GM18907 (cell line): ENCODE data around the gene PRKAG2.
"Not testable (repeated sequence)": the region's sequence is repeated elsewhere in the genome, so short reads cannot be mapped to it uniquely, and the experiment has no call there.

Experiments used
- ATAC-seq: cut with Tn5 transposase; IDR thresholded peaks from one replicate; pipeline ENCODE4 v1.9.1; 2021; ENCODE audit warnings: mild to moderate bottlenecking, moderate library complexity; ENCODE audit not compliant: unreplicated experiment

The PRKAG2 gene

DNA sequence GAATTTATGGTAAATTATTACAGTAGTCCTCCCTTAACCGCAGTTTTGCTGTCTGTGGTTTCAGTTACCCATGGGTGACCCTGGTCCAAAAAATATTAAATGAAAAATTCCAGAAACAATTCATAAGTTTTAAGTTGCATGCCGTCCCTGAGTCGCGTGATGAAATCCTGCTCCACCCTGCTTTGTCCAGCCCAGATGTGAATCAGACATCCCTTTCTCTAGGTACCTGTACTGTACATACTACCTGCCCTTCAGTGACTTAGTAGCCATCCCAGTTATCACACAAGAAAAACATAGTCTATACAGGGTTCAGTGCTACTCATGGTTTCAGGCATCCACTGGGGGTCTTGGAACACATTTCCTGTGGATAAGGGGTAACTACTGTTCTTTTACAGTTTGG lies 336.8 kb downstream of the PRKAG2 start:
- ATAC-seq, result no peak

GRCh38 chr7:151539088-151539671 lies 337.7 kb downstream of the PRKAG2 start:
- no peak for ATAC-seq

GRCh38 chr7:151537818-151538561 lies 338.9 kb downstream of the PRKAG2 start:
- no peak for ATAC-seq

GRCh38 chr7:151536178-151536577 lies 340.7 kb downstream of the PRKAG2 start:
- not testable (repeated sequence) for ATAC-seq

- no peak for ATAC-seq
These were observed 347.1 kb downstream of the PRKAG2 start for GRCh38 chr7:151529842-151530241.

DNA sequence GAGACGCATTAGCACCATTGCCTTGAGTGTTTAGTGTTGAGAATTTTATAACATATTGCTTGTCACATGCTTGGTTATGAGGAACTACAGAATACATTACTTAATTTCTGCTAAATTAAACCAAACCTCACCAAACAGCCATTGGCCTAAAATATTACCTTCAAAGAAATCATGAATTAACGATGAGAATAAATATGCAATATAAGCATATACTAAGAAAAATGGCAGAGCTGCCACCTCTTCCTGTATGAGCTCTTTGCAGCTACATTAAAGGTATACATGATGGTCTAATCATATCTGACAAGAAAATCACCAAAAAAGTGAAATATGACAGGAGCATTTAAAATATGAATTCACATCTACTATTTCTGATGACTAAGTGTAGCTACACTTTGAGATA lies 352.1 kb downstream of the PRKAG2 start:
- ATAC-seq, result no peak

- no peak for ATAC-seq
These were observed 352.6 kb downstream of the PRKAG2 start for GRCh38 chr7:151524331-151524730.

GRCh38 chr7:151520419-151521261 lies 356.3 kb downstream of the PRKAG2 start:
- ATAC-seq, result no peak

GRCh38 chr7:151519765-151520418 lies 357.0 kb downstream of the PRKAG2 start, which contains the start of gene RHEB:
RHEB (minus strand) TSS chr7:151519895; CDS start chr7:151519511, 384 bp downstream.
- ATAC-seq, result peak; percentile 83

- ATAC-seq, result peak; percentile 67
These were observed 357.8 kb downstream of the PRKAG2 start for GRCh38 chr7:151518947-151519764.

DNA sequence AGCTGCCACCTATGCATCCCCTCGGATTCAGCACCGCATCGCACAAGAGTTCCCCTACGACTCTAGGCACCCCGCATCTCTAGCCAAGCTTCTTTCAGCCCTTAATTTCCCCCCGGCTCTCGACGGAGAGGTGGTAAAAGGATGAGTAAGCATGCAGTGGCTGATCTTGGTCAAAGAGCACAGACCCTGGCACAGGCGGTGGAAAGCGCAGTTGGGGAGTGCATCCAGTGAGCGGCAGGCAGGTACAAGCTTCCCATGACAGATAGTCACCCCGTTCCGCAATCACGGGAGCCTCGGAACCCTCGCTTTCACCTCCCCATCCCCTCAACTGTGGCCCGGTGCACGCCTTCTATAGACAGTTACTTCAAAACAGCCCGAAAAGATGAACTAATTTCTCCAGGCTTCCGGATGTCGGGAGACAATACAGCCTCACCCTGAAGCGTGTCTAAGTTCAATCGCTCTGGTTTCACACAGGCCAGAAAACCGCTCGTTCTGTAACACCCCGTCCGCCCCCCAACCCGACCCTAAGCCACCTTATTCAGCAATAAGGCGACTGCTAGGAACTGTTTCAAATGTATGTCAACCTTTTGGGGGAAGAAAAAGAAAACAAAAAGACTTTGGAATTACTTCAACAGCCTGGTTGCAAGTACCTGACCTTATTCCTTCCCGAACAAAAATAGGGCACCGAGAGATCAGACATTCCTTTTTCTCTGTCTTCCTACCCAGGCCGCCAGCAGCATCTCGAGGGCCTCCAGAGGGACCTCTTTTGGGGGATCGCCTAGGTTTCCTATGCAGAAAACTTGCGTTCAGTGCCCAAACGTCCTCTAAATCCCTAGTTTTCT lies 358.6 kb downstream of the PRKAG2 start:
- no peak for ATAC-seq

DNA sequence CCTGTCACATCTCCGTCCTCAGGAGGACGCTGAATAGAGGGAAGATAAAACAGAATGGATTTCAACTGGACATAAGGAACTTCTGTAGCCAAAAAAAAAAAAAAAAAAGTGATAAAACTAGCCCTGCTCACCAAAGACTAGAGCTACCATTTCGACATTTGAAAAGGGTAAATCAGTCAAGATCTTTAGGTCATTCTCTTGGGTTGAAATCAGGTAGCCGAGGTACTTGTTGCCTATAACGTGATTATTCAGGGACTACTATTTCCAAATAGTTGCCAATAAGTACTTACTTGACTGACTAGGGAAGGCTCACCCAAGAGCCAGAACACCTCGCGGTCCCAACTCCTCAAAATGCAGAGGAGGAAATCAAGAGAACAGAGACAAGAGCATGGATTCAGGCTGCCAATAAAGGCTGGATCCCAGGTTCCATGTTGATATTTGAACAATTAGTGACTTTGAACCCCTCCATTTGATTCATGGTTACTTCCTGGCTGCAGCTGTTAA lies 359.3 kb downstream of the PRKAG2 start:
- ATAC-seq, result no peak

GRCh38 chr7:151515276-151515565 lies 361.7 kb downstream of the PRKAG2 start:
- ATAC-seq, result no peak

- no peak for ATAC-seq
These were observed 362.2 kb downstream of the PRKAG2 start for GRCh38 chr7:151514461-151515275.

DNA sequence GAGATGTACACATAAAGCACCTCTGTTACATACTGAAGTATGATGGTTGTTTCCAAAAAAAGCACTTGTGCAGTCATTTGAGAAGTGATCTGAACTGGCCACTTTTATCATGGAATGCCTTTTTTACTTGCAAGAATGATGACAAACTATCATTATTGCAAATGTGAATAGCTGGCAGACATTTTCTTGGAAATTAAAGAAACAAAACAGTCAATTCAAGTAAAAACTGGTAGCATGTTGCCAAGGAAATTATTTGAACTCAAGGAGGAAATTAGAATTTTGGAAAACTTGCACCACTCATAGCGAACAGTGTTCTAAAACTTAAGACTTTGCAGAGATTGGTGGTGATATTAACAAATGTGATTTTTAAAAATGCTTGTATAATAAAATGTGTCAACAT lies 363.8 kb downstream of the PRKAG2 start:
- ATAC-seq, result no peak

DNA sequence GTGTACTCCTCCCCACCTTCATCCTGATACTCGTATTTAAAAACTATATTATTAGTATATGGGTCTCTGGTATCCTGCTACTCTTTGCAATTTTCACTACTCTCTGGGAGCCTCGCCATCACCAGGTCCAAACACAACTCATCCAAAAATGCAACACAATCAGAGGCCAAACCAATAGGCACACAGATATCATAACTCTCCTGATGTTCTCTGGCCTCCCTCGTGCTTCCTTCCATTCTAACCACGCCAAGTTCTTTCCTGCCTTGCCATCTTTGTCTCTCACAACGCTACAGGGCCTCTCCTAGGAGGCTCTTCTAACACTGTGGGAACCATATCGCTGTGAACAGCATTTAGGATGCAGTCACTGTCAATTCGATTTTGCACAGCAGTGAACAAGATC lies 364.6 kb downstream of the PRKAG2 start:
- ATAC-seq, result no peak

- ATAC-seq, result no peak
These were observed 365.0 kb downstream of the PRKAG2 start for GRCh38 chr7:151511946-151512345.

DNA sequence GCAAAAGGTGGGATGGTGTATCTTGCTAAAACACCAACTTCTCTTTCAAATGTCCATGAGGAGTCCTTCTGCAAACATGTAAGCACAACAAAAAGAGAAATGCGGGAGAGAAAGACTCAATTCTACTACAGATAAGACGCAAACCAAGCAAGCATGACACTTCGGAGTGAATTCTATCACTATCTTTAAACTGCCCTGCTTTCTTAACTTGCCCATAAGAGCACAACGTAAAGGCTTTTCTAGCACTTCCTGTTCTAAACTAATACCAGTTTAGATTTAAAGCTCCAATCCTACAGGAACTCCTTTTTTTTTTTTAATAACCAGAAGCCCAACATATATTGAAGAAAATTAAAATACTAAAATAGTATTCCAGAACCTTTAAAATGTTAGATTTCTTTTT lies 365.6 kb downstream of the PRKAG2 start:
- no peak for ATAC-seq
